HUES6 (cell line): ENCODE data around the gene EXOSC6.
"Not testable (repeated sequence)": the region's sequence is repeated elsewhere in the genome, so short reads cannot be mapped to it uniquely, and the experiment has no call there.

Source experiments
- H3K27ac ChIP-seq: 2 replicates; pipeline ENCODE4 v1.7.0; 2013; ENCODE audit warnings: low read depth, mild to moderate bottlenecking, low read length, inconsistent platforms
- H3K27me3 ChIP-seq: 2 replicates; pipeline ENCODE4 v1.6.1; 2013; ENCODE audit warnings: low read length; ENCODE audit not compliant: control insufficient read depth, insufficient read depth
- H3K36me3 ChIP-seq: 2 replicates; pipeline ENCODE4 v1.6.1; 2013; ENCODE audit warnings: low read length; ENCODE audit not compliant: control insufficient read depth, insufficient read depth
- H3K4me1 ChIP-seq: 2 replicates; pipeline ENCODE4 v1.6.1; 2013; ENCODE audit warnings: low read length; ENCODE audit not compliant: control insufficient read depth, insufficient read depth
- H3K4me3 ChIP-seq: 2 replicates; pipeline ENCODE4 v1.5.1; 2013; ENCODE audit warnings: low read depth, low read length
- H3K9ac ChIP-seq: one replicate; pipeline ENCODE4 v1.6.1; 2013; ENCODE audit warnings: mild to moderate bottlenecking, low read length
- H3K9me3 ChIP-seq: 2 replicates; pipeline ENCODE4 v1.6.1; 2013; ENCODE audit warnings: low read depth, low read length; ENCODE audit not compliant: control insufficient read depth, insufficient read depth

Gene EXOSC6

GRCh38 chr16:70276392-70276791 is 24.7 kb upstream of the EXOSC6 start:
- Histone ChIP-seq H3K4me3 (no peak overlapping the region), H3K4me1 (no peaks in the 10 kb centered on the region), H3K9me3 (no peaks in the 10 kb centered on the region), H3K9ac (no peak overlapping the region), H3K36me3 (peaks cover 94% of the 10 kb centered on the region), H3K27me3 (no peaks in the 10 kb centered on the region), H3K27ac (no peak overlapping the region)

DNA sequence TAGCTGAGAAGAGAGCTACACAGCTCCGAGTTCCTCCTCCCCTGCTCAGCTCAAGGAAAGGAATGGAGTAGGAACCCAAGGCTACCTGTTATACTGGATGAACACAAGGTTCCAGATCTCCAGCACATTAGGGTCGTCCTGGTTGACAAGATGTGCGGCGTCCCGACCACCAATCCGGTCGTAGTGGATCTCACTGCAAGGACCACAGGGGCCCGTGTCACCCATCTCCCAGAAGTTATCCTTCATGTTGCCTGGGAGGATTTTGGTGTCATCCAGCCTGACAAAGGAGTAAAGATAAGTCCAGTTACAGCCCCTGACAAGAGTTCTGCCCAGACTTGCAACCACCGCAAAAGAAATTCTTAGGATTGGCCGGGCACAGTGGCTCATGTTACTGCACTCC is 20.0 kb upstream of the EXOSC6 start:
- peaks cover 95% of the 10 kb centered on the region for H3K36me3 ChIP-seq
- H3K27ac ChIP-seq: no peak overlapping the region
- H3K9ac ChIP-seq: no peak overlapping the region
- no peak overlapping the region for H3K4me3 ChIP-seq
- no peaks in the 10 kb centered on the region for H3K4me1 ChIP-seq
- no peaks in the 10 kb centered on the region for H3K9me3 ChIP-seq
- H3K27me3 ChIP-seq: no peaks in the 10 kb centered on the region

GRCh38 chr16:70270176-70270575 is 18.4 kb upstream of the EXOSC6 start:
- no peaks in the 10 kb centered on the region for H3K4me1 ChIP-seq
- no peak overlapping the region for H3K27ac ChIP-seq
- H3K27me3 ChIP-seq: no peaks in the 10 kb centered on the region
- no peak overlapping the region for H3K9ac ChIP-seq
- H3K36me3 ChIP-seq: peaks cover 94% of the 10 kb centered on the region
- H3K4me3 ChIP-seq: no peak overlapping the region
- no peaks in the 10 kb centered on the region for H3K9me3 ChIP-seq

GRCh38 chr16:70269471-70269870 is 17.7 kb upstream of the EXOSC6 start:
- Histone ChIP-seq H3K4me3 (no peak overlapping the region), H3K9ac (no peak overlapping the region), H3K4me1 (no peaks in the 10 kb centered on the region), H3K36me3 (peaks cover 94% of the 10 kb centered on the region), H3K27me3 (no peaks in the 10 kb centered on the region), H3K9me3 (no peaks in the 10 kb centered on the region), H3K27ac (no peak overlapping the region)

- peaks cover 95% of the 10 kb centered on the region for H3K36me3 ChIP-seq
Measured at GRCh38 chr16:70267922-70268321, 16.2 kb upstream of the EXOSC6 start.

DNA sequence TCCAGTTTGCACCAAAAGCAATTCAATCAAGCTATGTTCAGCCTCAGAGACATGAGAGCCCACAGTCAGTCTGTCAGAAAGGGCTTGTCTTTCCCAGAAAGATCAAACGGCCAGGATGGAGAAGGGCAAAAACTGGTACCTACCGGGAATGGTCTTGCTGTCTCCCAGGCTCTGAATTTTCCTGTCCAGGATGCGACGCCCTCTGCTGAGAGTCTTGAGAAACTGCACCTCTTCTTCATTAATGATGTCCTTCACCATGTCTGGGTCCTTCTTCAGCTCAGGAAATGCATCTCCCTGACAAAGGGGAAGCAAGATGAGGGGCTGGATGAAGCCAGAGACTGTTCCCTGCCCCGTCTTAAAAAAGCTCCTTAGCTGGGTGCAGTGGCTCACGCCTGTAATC is 15.8 kb upstream of the EXOSC6 start:
- H3K27me3 ChIP-seq: no peaks in the 10 kb centered on the region
- no peaks in the 10 kb centered on the region for H3K4me1 ChIP-seq
- no peak overlapping the region for H3K9ac ChIP-seq
- H3K27ac ChIP-seq: no peak overlapping the region
- H3K36me3 ChIP-seq: peaks cover 94% of the 10 kb centered on the region
- no peaks in the 10 kb centered on the region for H3K9me3 ChIP-seq
- H3K4me3 ChIP-seq: no peak overlapping the region

More at GRCh38 chr16:70267922-70268321, 16.2 kb upstream of the EXOSC6 start:
- H3K4me1 ChIP-seq, H3K27me3 ChIP-seq, H3K9ac ChIP-seq, H3K4me3 ChIP-seq, H3K27ac ChIP-seq, H3K9me3 ChIP-seq: not testable (repeated sequence)

GRCh38 chr16:70259903-70260302 is 8.2 kb upstream of the EXOSC6 start:
- H3K9ac ChIP-seq, H3K9me3 ChIP-seq, H3K4me1 ChIP-seq, H3K4me3 ChIP-seq, H3K27me3 ChIP-seq, H3K27ac ChIP-seq: not testable (repeated sequence)
- peaks cover 97% of the 10 kb centered on the region for H3K36me3 ChIP-seq

DNA sequence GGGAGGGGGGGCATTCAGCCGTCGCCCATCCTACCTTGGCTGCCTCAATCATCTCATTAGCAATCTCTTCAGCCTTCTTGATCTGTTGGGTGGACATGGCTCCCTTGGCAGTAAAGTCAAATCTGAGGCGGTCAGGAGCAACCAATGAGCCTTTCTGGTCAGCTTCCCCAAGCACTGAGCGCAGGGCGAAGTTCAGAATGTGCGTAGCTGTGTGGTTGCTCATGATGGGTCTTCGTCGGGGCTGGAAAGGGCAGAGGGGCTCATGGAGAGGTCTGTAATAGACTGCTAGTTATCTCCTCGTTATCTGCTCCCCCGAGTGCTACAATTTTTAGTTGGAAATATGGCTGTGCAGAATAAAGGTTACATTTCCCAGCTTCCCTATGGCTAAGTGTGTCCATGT is 7.2 kb upstream of the EXOSC6 start:
- Histone ChIP-seq H3K27ac (no peak overlapping the region), H3K4me1 (no peaks in the 10 kb centered on the region), H3K4me3 (no peak overlapping the region), H3K27me3 (no peaks in the 10 kb centered on the region), H3K36me3 (peaks cover 97% of the 10 kb centered on the region), H3K9me3 (no peaks in the 10 kb centered on the region), H3K9ac (no peak overlapping the region)

- Histone ChIP-seq H3K27me3 (no peaks in the 10 kb centered on the region), H3K4me1 (no peaks in the 10 kb centered on the region)
Measured at GRCh38 chr16:70258065-70258464, 6.3 kb upstream of the EXOSC6 start.

GRCh38 chr16:70257391-70257790 is 5.7 kb upstream of the EXOSC6 start:
- Histone ChIP-seq H3K27me3 (no peaks in the 10 kb centered on the region), H3K4me3 (no peak overlapping the region), H3K9ac (no peak overlapping the region), H3K9me3 (no peaks in the 10 kb centered on the region), H3K36me3 (peaks cover 98% of the 10 kb centered on the region), H3K4me1 (no peaks in the 10 kb centered on the region), H3K27ac (no peak overlapping the region)

More at GRCh38 chr16:70258065-70258464, 6.3 kb upstream of the EXOSC6 start:
- Histone ChIP-seq H3K9me3 (no peaks in the 10 kb centered on the region), H3K9ac (no peak overlapping the region), H3K27ac (no peak overlapping the region), H3K36me3 (peaks cover 97% of the 10 kb centered on the region), H3K4me3 (no peak overlapping the region)

- no peaks in the 10 kb centered on the region for H3K9me3 ChIP-seq
- H3K9ac ChIP-seq: no peak overlapping the region
- H3K27ac ChIP-seq: no peak overlapping the region
- no peaks in the 10 kb centered on the region for H3K4me1 ChIP-seq
- H3K36me3 ChIP-seq: peaks cover 85% of the 10 kb centered on the region
- no peaks in the 10 kb centered on the region for H3K27me3 ChIP-seq
- no peak overlapping the region for H3K4me3 ChIP-seq
Measured at GRCh38 chr16:70255574-70255973, 3.8 kb upstream of the EXOSC6 start.

DNA sequence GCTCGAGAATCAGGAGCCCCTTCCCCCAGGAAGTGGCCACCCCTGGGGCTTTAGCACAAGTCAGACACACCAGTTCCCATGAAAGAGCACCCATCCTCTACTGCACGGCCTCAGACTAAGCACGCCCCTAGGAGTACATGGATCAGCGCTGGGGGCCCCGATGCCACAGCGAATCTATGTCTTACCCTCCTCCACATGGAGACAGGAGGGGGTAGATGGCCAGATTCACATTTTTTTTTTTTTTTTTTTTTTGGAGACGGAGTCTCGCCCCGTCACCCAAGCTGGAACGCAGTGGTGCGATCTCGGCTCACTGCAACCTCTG is 3.2 kb upstream of the EXOSC6 start:
- no peak overlapping the region for H3K4me3 ChIP-seq
- H3K4me1 ChIP-seq: no peaks in the 10 kb centered on the region
- no peaks in the 10 kb centered on the region for H3K27me3 ChIP-seq
- H3K9ac ChIP-seq: no peak overlapping the region
- H3K36me3 ChIP-seq: peaks cover 78% of the 10 kb centered on the region
- H3K9me3 ChIP-seq: no peaks in the 10 kb centered on the region
- no peak overlapping the region for H3K27ac ChIP-seq
